Lower lobe of right lung (tissue), 2 donors: ENCODE measurements around the gene SPATA6L. TPM values are rescaled to one million over a fixed set of nuclear protein-coding genes. Genes with fewer than 3 reads are reported as not detected.
"Not testable (repeated sequence)": the region's sequence is repeated elsewhere in the genome, so short reads cannot be mapped to it uniquely, and the experiment has no call there.

Experiments
- ATAC-seq, 2 donors: fragments of 200-7000 bp; cut with Tn5 transposase; one replicate each; pipeline ENCODE4 v1.9.1; 2020 to 2022; ENCODE audit warnings: mild to moderate bottlenecking in 2 of 2, moderate library complexity in 2 of 2
- DNase-seq: peaks from one replicate; pipeline ENCODE4 v3.0.0-alpha.2; 2020
- H3K27ac ChIP-seq: fragments of 200-600 bp; one replicate; pipeline ENCODE4 v1.8.0; 2022
- H3K27me3 ChIP-seq: fragments of 200-600 bp; one replicate; pipeline ENCODE4 v1.8.0; 2022; ENCODE audit warnings: low read depth
- H3K36me3 ChIP-seq: fragments of 200-600 bp; one replicate; pipeline ENCODE4 v1.8.0; 2022; ENCODE audit warnings: mild to moderate bottlenecking
- H3K4me1 ChIP-seq: fragments of 200-600 bp; one replicate; pipeline ENCODE4 v1.8.0; 2022
- H3K4me3 ChIP-seq: fragments of 200-600 bp; one replicate; pipeline ENCODE4 v1.8.0; 2022; ENCODE audit warnings: mild to moderate bottlenecking
- H3K9me3 ChIP-seq: fragments of 200-600 bp; one replicate; pipeline ENCODE4 v1.8.0; 2022
- intact Hi-C: fragments of 100-400 bp; cut with DNase I; formaldehyde crosslinking; loops from one replicate; pipeline ENCODE4 v1.11.0; 2022
- total RNA-seq: library from RNA; stranded (reverse); fragmentation: NEBNext Ultra II Directional; extraction: Animal tissue kit (Norgen Biotek cat#: 25700); gene quantifications from one replicate; pipeline ENCODE4 v1.2.1, GENCODE V29; 2021
- TF ChIP-seq, protein P1 (sequence below): fragments of 200-600 bp; IDR thresholded peaks from one replicate; pipeline ENCODE4 v1.8.0; 2022; ENCODE audit warnings: antibody characterized with exemption, mild to moderate bottlenecking
- donor health status: DM: no; HTN: yes; CAD: no; lungs with severe emphysema.

Gene SPATA6L
- total RNA-seq, 1 donor from 2014 or later, result 16.3 TPM

DNA sequence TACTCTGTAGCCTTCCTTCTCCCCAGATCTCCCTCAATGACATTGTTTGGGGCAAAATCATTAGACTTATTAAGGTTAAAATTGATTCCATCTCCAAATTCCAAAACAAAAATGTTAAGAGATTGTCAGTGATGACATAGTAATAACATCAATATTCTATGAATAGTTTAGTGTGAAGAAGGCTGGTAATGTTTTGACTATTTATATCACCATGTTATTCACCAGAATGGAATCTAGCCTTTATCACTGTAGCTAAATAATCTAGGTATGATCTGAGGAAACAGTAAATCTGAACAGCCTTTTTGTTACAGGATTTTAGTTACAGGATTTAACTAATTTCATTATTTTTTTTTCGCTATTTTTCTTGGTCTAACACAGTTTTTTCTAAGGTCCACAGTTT, 5.1 kb downstream of the SPATA6L start:
- intact Hi-C loops, result no loop called here
- no peaks in the 10 kb centered on the region for H3K9me3 ChIP-seq
- TF ChIP-seq, protein P1, sequence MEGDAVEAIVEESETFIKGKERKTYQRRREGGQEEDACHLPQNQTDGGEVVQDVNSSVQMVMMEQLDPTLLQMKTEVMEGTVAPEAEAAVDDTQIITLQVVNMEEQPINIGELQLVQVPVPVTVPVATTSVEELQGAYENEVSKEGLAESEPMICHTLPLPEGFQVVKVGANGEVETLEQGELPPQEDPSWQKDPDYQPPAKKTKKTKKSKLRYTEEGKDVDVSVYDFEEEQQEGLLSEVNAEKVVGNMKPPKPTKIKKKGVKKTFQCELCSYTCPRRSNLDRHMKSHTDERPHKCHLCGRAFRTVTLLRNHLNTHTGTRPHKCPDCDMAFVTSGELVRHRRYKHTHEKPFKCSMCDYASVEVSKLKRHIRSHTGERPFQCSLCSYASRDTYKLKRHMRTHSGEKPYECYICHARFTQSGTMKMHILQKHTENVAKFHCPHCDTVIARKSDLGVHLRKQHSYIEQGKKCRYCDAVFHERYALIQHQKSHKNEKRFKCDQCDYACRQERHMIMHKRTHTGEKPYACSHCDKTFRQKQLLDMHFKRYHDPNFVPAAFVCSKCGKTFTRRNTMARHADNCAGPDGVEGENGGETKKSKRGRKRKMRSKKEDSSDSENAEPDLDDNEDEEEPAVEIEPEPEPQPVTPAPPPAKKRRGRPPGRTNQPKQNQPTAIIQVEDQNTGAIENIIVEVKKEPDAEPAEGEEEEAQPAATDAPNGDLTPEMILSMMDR, result no peak
- ATAC-seq, result no peak
- no peak overlapping the region for H3K27ac ChIP-seq
- peaks cover 54% of the 10 kb centered on the region for H3K4me1 ChIP-seq
- no peaks in the 10 kb centered on the region for H3K27me3 ChIP-seq
- no peak overlapping the region for H3K4me3 ChIP-seq
- no peak for DNase-seq
- no peaks in the 10 kb centered on the region for H3K36me3 ChIP-seq

DNA sequence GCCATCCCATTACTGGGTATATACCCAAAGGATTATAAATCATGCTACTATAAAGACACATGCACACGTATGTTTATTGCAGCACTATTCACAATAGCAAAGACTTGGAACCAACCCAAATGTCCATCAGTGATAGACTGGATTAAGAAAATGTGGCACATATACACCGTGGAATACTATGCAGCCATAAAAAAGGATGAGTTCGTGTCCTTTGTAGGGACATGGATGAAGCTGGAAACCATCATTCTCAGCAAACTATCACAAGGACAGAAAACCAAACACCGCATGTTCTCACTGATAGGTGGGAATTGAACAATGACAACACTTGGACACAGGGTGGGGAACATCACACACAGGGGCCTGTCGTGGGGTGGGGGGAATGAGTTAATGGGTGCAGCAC, 5.6 kb downstream of the SPATA6L start:
- H3K27me3 ChIP-seq, intact Hi-C loops, ATAC-seq, H3K4me3 ChIP-seq, H3K36me3 ChIP-seq, DNase-seq, H3K9me3 ChIP-seq, H3K27ac ChIP-seq: not testable (repeated sequence)
- H3K4me1 ChIP-seq, result peaks cover 49% of the 10 kb centered on the region

DNA sequence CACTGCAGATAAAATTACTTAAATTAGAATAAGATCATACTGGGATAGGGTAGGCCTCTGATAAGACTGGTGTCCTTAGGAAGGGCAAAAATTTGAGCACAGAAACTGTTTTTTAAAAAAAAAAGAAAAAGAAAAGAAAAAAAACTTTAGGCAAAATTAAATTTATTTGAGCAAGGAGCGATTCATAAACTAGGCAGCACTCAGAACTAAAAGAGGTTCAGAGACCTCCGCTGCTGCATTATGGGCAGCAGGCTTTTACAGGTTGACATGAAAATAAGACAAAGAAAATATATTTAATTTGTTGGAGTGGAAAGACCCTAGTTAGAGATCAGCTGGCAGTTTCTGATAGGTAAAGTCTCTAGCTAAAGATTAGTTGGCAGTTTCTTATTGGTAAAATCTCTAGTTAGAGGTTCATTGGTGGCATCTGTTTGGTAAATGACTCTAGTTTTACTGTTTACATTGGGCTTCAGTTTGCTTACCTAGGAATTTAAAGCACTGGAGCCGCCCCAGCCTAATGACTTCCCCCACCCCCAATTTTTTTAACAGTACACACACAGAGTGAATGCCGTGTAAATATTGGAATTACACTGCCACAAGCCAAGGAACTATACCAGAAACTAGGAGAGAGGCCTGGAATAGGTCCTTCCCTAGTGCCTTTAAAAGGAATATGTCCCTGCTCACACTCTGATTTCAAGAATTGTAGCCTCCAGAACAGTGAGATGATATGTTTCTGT, 8.7 kb downstream of the SPATA6L start:
- intact Hi-C loops, result no loop called here

DNA sequence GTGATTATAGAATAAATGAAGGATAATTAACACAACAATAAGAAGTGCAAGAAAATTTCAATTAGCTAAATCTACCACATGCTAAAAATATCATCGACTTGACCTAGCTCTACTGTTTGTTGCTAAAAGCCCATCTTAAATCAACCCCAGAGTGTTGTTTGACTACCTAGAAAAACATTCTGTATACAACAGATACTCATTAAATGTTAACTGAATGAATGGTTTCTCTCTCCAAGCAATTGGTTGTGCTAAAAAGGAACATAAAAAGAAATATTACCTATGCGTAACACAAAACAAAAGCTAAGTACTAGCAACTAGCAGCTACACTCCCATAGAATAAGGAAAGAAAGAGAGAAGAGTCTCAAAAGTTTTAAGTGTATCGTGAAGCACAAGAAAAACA, 9.7 kb downstream of the SPATA6L start:
- no peaks in the 10 kb centered on the region for H3K27me3 ChIP-seq
- H3K9me3 ChIP-seq, result no peaks in the 10 kb centered on the region
- intact Hi-C loops, result no loop called here
- H3K27ac ChIP-seq, result no peak overlapping the region
- ATAC-seq (no peak), DNase-seq (no peak)
- TF ChIP-seq, protein P1, result no peak
- no peaks in the 10 kb centered on the region for H3K36me3 ChIP-seq
- peaks cover 13% of the 10 kb centered on the region for H3K4me1 ChIP-seq
- no peak overlapping the region for H3K4me3 ChIP-seq

More for the DNA sequence above, 8.7 kb downstream of the SPATA6L start:
- H3K4me3 ChIP-seq, result no peak overlapping the region
- no peaks in the 10 kb centered on the region for H3K9me3 ChIP-seq
- H3K36me3 ChIP-seq, result no peaks in the 10 kb centered on the region
- H3K27me3 ChIP-seq, result no peaks in the 10 kb centered on the region
- no peak for DNase-seq
- ATAC-seq, result peak in 1 of 2 donors; percentile 28
- TF ChIP-seq, protein P1, result no peak
- peaks cover 18% of the 10 kb centered on the region for H3K4me1 ChIP-seq
- no peak overlapping the region for H3K27ac ChIP-seq

DNA sequence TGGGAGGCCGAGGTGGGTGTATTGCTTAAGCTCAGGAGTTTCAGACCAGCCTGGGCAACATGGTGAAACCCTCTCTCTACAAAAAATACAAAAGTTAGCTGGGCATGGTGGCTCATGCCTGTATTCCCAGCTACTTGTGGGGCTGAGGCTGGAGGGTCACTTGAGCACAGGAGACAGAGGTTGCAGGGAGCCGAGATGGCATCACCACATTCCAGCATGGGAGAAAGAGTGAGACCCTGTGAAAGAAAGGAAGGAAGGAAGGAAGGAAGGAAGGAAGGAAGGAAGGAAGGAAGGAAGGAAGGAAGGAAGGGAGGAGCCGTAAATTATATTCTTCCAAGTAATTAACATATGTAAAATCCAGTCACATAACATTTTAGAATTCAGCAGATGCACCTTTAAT, 10.1 kb downstream of the SPATA6L start:
- H3K27me3 ChIP-seq, H3K27ac ChIP-seq, intact Hi-C loops, H3K4me1 ChIP-seq, DNase-seq, H3K9me3 ChIP-seq, ATAC-seq, H3K4me3 ChIP-seq, H3K36me3 ChIP-seq: not testable (repeated sequence)

DNA sequence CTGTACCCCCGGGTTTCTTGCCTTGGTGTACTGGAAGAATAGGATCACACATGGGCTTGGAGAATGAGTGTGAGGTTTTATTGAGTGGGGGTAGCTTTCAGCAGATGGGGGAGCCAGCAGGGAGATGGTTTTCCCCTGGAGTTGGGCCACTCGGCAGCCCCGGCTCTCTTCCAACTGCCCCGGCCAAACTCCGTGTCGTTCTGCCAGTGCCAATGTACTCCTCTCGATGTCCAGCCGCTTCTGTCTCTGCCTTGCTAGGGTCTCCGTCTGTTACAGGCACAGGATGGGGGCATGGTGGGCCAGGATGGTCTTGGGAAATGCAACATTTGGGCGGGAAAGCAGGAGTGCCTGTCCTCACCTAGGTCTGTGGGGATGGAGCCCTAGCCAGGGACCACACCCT, 11.7 kb downstream of the SPATA6L start:
- Histone ChIP-seq H3K4me3 (no peak overlapping the region), H3K9me3 (no peaks in the 10 kb centered on the region), H3K36me3 (no peaks in the 10 kb centered on the region), H3K4me1 (peaks cover 7% of the 10 kb centered on the region), H3K27me3 (no peaks in the 10 kb centered on the region), H3K27ac (no peak overlapping the region)
- TF ChIP-seq, protein P1, result no peak
- intact Hi-C loops, result no loop called here
- ATAC-seq (no peak), DNase-seq (no peak)
